Lower lobe of right lung (tissue), 2 donors: Measurements from ENCODE around the gene LRRC7. TPM values are rescaled to one million over a fixed set of nuclear protein-coding genes. Genes with fewer than 3 reads are reported as not detected.

Experiments
- ATAC-seq, 2 donors: fragments of 200-7000 bp; cut with Tn5 transposase; one replicate each; pipeline ENCODE4 v1.9.1; 2020 to 2022; ENCODE audit warnings: mild to moderate bottlenecking in 2 of 2, moderate library complexity in 2 of 2
- DNase-seq: peaks from one replicate; pipeline ENCODE4 v3.0.0-alpha.2; 2020
- H3K27ac ChIP-seq: fragments of 200-600 bp; one replicate; pipeline ENCODE4 v1.8.0; 2022
- H3K27me3 ChIP-seq: fragments of 200-600 bp; one replicate; pipeline ENCODE4 v1.8.0; 2022; ENCODE audit warnings: low read depth
- H3K36me3 ChIP-seq: fragments of 200-600 bp; one replicate; pipeline ENCODE4 v1.8.0; 2022; ENCODE audit warnings: mild to moderate bottlenecking
- H3K4me1 ChIP-seq: fragments of 200-600 bp; one replicate; pipeline ENCODE4 v1.8.0; 2022
- H3K4me3 ChIP-seq: fragments of 200-600 bp; one replicate; pipeline ENCODE4 v1.8.0; 2022; ENCODE audit warnings: mild to moderate bottlenecking
- H3K9me3 ChIP-seq: fragments of 200-600 bp; one replicate; pipeline ENCODE4 v1.8.0; 2022
- intact Hi-C: fragments of 100-400 bp; cut with DNase I; formaldehyde crosslinking; loops from one replicate; pipeline ENCODE4 v1.11.0; 2022
- total RNA-seq: library from RNA; stranded (reverse); fragmentation: NEBNext Ultra II Directional; extraction: Animal tissue kit (Norgen Biotek cat#: 25700); gene quantifications from one replicate; pipeline ENCODE4 v1.2.1, GENCODE V29; 2021
- TF ChIP-seq, protein P1 (sequence below): fragments of 200-600 bp; IDR thresholded peaks from one replicate; pipeline ENCODE4 v1.8.0; 2022; ENCODE audit warnings: antibody characterized with exemption, mild to moderate bottlenecking
- donor health status: DM: no; HTN: yes; CAD: no; lungs with severe emphysema.

LRRC7 gene
- total RNA-seq, 1 donor from 2014 or later: not detected

GRCh38 chr1:69777971-69778370, 210.2 kb downstream of the LRRC7 start:
- ATAC-seq (no peak), DNase-seq (no peak)
- no peaks in the 10 kb centered on the region for H3K27me3 ChIP-seq
- H3K9me3 ChIP-seq: no peaks in the 10 kb centered on the region
- H3K27ac ChIP-seq: no peak overlapping the region
- no peaks in the 10 kb centered on the region for H3K4me1 ChIP-seq
- no peak overlapping the region for H3K4me3 ChIP-seq
- TF ChIP-seq, protein P1, sequence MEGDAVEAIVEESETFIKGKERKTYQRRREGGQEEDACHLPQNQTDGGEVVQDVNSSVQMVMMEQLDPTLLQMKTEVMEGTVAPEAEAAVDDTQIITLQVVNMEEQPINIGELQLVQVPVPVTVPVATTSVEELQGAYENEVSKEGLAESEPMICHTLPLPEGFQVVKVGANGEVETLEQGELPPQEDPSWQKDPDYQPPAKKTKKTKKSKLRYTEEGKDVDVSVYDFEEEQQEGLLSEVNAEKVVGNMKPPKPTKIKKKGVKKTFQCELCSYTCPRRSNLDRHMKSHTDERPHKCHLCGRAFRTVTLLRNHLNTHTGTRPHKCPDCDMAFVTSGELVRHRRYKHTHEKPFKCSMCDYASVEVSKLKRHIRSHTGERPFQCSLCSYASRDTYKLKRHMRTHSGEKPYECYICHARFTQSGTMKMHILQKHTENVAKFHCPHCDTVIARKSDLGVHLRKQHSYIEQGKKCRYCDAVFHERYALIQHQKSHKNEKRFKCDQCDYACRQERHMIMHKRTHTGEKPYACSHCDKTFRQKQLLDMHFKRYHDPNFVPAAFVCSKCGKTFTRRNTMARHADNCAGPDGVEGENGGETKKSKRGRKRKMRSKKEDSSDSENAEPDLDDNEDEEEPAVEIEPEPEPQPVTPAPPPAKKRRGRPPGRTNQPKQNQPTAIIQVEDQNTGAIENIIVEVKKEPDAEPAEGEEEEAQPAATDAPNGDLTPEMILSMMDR: no peak
- intact Hi-C loops: no loop called here
- H3K36me3 ChIP-seq: no peaks in the 10 kb centered on the region

GRCh38 chr1:69787151-69787550, 219.4 kb downstream of the LRRC7 start:
- ATAC-seq (no peak), DNase-seq (no peak)
- Histone ChIP-seq H3K36me3 (no peaks in the 10 kb centered on the region), H3K27ac (no peak overlapping the region), H3K9me3 (no peaks in the 10 kb centered on the region), H3K4me1 (no peaks in the 10 kb centered on the region), H3K27me3 (no peaks in the 10 kb centered on the region), H3K4me3 (no peak overlapping the region)
- intact Hi-C loops: no loop called here
- TF ChIP-seq, protein P1: no peak

GRCh38 chr1:69791311-69791710, 223.6 kb downstream of the LRRC7 start:
- Histone ChIP-seq H3K4me3 (no peak overlapping the region), H3K27ac (no peak overlapping the region), H3K36me3 (no peaks in the 10 kb centered on the region), H3K4me1 (no peaks in the 10 kb centered on the region), H3K9me3 (no peaks in the 10 kb centered on the region), H3K27me3 (no peaks in the 10 kb centered on the region)
- ATAC-seq: no peak
- intact Hi-C loops: no loop called here
- TF ChIP-seq, protein P1: no peak
- DNase-seq: no peak

GRCh38 chr1:69794831-69795230, 227.1 kb downstream of the LRRC7 start:
- Histone ChIP-seq H3K36me3 (no peaks in the 10 kb centered on the region), H3K4me1 (no peaks in the 10 kb centered on the region), H3K27ac (no peak overlapping the region), H3K9me3 (no peaks in the 10 kb centered on the region), H3K4me3 (no peak overlapping the region), H3K27me3 (no peaks in the 10 kb centered on the region)
- TF ChIP-seq, protein P1: no peak
- no peak for ATAC-seq
- intact Hi-C loops: no loop called here
- no peak for DNase-seq

DNA sequence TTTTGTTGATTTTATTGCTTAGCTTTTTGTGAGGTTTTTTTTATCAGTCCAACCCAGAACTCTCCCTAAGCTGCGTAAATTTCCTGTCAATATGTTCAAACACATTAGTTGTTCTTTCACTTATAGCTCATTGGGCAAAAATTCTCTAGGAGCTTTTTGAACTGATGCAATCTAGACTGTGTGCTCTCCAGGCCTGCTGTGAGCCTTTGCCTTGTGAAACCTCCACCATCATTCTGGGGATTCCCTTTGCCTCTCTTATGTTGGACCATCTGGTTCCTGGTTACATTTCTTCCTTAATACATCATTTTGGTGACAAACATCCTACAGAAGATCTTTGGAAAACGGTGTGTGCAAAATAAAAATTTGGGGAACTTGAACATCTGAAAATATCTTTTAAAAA, 247.2 kb downstream of the LRRC7 start:
- H3K9me3 ChIP-seq: no peaks in the 10 kb centered on the region
- ATAC-seq (no peak), DNase-seq (no peak)
- H3K4me1 ChIP-seq: no peaks in the 10 kb centered on the region
- H3K27me3 ChIP-seq: no peaks in the 10 kb centered on the region
- H3K36me3 ChIP-seq: no peaks in the 10 kb centered on the region
- TF ChIP-seq, protein P1: no peak
- H3K27ac ChIP-seq: no peak overlapping the region
- H3K4me3 ChIP-seq: no peak overlapping the region
- intact Hi-C loops: no loop called here

DNA sequence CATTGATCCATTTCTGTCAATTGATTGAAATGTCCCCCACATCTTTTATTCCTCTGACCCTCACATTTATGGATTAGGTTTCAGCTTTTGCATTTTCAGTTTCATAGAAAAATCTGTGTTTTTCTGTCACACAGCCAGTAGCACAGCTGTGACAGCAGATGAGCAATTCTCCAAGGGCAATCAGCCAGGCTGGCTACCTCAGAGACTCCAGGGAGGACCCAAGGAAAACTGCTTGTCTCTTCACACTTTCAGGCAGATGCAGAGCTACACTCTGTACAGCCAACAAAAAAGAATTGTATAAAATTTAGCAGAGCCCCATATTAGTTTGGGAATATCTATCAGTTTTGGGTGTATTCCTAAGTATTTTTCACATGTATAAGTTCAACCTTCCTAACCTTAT, 257.2 kb downstream of the LRRC7 start:
- no peaks in the 10 kb centered on the region for H3K27me3 ChIP-seq
- no peak overlapping the region for H3K27ac ChIP-seq
- DNase-seq: no peak
- no peak overlapping the region for H3K4me3 ChIP-seq
- no peaks in the 10 kb centered on the region for H3K9me3 ChIP-seq
- no peaks in the 10 kb centered on the region for H3K4me1 ChIP-seq
- no peak for ATAC-seq
- H3K36me3 ChIP-seq: no peaks in the 10 kb centered on the region
- TF ChIP-seq, protein P1: no peak
- intact Hi-C loops: no loop called here
